Measurements from ENCODE around the gene ZFAND2A.

The ZFAND2A gene

DNA sequence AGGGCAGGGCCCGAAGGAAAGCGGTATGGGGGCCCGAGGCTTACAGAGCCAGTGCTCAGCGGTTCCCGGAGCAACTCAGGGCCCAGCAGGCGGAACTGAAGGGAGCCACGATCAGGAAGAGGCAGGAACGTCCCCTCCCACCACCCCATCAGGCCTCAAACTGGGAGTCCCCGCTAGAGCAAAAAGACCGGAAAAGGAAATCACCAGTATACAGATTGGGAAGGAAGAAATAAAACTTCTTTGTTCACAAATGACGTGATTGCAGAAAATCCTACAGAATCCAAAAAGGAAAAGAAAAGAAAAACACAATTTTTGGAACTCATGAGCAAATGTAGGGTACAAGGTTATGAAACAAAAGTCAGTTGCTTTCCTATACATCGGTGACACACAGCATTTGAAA lies 21.6 kb upstream of the ZFAND2A start:
- TF ChIP-seq, protein P1, sequence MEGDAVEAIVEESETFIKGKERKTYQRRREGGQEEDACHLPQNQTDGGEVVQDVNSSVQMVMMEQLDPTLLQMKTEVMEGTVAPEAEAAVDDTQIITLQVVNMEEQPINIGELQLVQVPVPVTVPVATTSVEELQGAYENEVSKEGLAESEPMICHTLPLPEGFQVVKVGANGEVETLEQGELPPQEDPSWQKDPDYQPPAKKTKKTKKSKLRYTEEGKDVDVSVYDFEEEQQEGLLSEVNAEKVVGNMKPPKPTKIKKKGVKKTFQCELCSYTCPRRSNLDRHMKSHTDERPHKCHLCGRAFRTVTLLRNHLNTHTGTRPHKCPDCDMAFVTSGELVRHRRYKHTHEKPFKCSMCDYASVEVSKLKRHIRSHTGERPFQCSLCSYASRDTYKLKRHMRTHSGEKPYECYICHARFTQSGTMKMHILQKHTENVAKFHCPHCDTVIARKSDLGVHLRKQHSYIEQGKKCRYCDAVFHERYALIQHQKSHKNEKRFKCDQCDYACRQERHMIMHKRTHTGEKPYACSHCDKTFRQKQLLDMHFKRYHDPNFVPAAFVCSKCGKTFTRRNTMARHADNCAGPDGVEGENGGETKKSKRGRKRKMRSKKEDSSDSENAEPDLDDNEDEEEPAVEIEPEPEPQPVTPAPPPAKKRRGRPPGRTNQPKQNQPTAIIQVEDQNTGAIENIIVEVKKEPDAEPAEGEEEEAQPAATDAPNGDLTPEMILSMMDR (IDR thresholded peaks at IDR 0.05), result no peak
- TF ChIP-seq ZFX (IDR thresholded peaks at IDR 0.05; ENCODE audit: borderline replicate concordance), result no peak
- no peak overlapping the region for H3K27ac ChIP-seq

DNA sequence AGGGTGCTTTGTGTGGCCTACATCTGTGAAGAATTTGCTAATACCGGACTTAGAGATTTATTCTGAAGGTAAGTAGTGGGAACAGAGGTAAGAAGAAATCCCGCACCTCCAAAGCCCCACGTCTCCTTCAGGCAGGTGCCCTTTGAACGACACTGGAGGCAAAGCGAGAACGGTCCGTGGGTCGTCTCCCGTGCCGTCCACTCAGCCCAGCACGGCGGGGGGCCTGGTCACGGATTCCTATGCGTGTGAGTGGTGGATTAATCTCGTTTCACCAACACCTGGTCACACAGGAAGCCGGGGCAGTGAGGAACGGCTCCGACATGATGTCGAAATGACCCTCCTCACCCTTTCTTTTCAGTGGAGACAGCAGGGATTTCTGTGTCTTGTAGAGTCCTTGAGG lies 21.0 kb upstream of the ZFAND2A start:
- H3K27ac ChIP-seq, result no peak overlapping the region
- TF ChIP-seq, protein P1 (IDR thresholded peaks at IDR 0.05), result no peak
- no peak for TF ChIP-seq ZFX (IDR thresholded peaks at IDR 0.05; ENCODE audit: borderline replicate concordance)

DNA sequence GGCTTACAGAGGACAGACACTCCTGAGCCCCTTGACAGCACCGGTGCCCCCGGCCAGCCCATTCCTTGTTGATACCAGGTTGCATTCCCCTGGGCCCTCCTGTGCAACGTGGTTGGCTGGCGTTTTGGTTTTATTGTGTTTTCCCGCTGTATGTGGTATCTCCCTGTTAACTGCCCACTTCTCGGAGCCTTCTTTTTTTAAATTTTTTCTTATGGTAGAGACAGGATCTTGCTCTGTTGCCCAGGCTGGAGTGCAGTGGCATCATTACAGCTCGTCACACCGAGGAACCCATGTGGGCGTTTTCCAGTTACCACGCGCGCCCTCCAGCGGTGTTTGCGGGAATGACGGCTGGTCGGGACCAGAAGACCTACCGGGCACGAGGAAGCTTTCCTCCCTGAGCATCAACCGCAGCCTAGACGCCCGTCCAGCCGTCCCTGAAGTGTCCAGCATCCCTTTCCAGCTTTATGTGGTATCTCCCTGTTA lies 16.9 kb upstream of the ZFAND2A start:
- TF ChIP-seq, protein P1 (IDR thresholded peaks at IDR 0.05), result peak; percentile 89
- no peak for TF ChIP-seq ZFX (IDR thresholded peaks at IDR 0.05; ENCODE audit: borderline replicate concordance)
- H3K27ac ChIP-seq, result no peak overlapping the region

DNA sequence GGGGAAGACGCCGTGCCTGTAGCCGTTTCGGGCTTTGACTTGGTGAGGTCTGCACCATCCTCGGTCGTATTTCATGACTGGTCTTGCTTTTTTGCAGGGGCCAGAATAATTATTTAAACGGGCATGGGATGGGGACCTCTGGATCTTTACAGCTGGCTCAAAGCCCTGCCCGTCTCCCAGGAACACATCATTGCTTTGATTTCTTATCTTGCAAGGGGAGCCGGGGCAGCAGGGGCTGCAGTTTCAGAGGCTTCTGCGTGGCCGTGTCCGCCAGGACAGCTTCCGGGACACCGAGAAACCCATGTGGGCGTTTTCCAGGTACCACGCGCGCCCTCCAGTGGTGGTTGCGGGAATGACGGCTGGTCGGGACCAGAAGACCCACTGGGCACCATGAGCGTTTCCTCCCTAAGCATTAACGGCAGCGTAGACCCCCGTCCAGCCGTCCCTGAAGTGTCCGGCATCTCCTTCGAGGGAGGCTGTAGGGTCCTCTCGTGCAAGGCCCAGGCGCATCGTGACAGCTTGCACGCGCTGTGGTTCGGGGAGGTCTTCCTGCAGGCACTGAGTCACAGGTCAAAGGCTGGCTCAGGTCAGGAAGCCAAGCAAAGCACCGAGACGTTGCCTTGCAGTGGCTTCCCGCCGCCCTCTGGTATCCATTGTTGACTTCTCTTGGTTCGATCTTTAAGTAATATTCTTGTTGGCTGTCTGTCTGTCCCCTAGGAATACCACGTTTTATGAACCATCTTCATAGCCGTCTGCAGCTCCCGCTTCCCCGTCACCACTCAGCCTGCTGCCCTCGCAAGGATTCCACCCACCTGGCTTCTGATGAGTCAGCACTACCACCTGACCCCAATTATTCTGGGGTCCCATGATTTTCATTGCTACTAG lies 16.2 kb upstream of the ZFAND2A start:
- H3K27ac ChIP-seq, result peak overlapping the region; percentile 43; the same call in 1 of the 2 replicates
- TF ChIP-seq ZFX (IDR thresholded peaks at IDR 0.05; ENCODE audit: borderline replicate concordance), result no peak
- TF ChIP-seq, protein P1 (IDR thresholded peaks at IDR 0.05), result peak; percentile 97

DNA sequence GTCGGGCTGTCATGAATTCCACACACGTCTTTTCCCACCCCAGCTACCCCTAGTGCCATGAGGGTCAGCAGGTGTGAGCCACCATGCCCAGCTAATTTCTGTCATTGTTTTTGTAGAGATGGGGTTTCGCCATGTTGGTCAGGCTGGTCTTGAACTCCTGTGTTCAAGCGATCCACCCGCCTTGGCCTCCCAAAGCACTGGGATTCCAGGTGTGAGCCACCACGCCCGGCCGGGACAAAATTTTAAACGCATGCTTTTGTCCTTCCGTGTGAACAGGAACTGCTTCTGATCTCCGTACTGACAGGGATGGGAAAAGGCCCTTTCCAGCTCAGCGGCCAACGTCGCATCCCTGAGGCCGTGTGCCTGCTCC lies 15.6 kb upstream of the ZFAND2A start:
- TF ChIP-seq ZFX (IDR thresholded peaks at IDR 0.05; ENCODE audit: borderline replicate concordance), result no peak
- TF ChIP-seq, protein P1 (IDR thresholded peaks at IDR 0.05), result no peak
- peak overlapping the region; percentile 43; the same call in 1 of the 2 replicates for H3K27ac ChIP-seq

DNA sequence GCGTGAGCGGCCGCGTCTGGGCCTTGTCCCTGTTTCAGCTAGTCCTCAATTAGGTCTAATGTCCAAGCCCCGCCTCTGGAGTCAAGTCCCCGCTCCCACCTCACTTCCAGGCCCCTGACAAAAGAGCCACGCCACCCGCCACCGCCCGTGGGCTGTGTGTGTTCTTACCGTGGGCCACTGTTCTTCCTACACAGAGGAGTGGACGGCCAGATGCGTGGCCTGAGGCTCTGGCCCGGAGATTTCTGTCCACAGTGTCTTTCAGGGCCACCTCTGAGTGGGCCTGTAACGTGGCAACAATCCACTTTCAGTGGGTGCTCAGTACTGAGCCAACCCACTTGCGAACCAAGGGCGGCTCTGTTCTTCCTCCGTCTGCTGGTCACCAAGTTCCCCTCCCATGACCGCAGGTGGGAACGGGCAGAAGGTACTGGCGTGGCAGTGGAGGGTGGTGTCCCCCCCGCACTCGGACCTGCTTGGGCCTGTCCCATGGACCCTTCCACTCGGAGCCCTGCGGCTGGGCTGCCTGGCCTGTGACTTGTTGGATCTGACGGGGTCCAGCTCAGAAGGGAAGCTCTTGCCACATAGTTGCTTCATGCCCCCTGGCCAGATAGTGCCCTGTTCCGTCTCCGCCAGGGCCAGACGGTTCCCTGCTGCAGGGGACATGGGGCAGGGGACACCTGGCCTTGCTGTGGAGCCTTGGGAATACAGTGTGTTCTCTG lies 15.0 kb upstream of the ZFAND2A start:
- TF ChIP-seq, protein P1 (IDR thresholded peaks at IDR 0.05), result no peak
- TF ChIP-seq ZFX (IDR thresholded peaks at IDR 0.05; ENCODE audit: borderline replicate concordance), result no peak
- H3K27ac ChIP-seq, result no peak overlapping the region

DNA sequence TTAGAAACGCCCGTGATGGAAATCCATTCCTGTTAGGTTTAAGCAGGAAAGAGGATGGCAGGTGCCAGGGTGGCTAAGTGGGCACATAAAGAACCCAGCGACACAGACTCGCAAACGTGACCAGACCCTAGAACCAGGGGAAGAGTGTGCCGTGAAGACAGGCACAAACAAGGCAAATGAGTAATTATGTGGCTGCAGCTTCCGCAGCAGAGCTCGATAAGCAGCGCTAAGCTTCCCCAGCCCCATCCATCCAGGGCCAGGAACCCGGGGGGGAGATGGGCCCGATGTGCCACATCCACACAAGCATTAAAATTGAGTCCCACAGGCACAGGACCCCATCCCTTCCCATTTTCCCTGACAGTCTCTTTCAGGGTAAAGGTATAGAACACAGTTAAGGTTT lies 14.0 kb upstream of the ZFAND2A start:
- TF ChIP-seq ZFX (IDR thresholded peaks at IDR 0.05; ENCODE audit: borderline replicate concordance), result no peak

More for the DNA sequence above, 14.0 kb upstream of the ZFAND2A start:
- H3K27ac ChIP-seq, result no peak overlapping the region

All from 22Rv1 (cell line).